ENCODE results near the gene CWC27. TPM values are rescaled to one million over a fixed set of nuclear protein-coding genes. Genes with fewer than 3 reads are reported as not detected.

The CWC27 gene
- total RNA-seq, 1 experiment from 2014 or later: 32.9 TPM

DNA sequence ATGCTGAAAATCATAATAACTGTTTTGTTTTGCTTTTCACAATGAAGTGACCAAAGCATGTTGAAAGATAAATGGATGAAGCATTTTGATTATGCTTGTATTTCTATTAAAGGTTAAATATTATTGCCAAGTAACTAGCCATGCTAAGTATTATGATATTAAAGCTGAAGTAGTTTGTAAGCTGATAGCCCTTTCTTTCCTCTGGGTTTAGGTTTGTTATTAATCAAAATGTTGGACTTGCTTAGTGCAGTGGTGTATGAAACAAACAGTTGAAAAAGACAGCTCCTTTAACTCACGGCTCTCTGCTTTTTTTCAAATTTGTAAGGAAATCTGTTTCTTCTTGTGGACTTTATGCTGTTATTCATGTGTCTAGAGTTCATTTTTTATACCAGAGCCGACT lies 246.0 kb downstream of the CWC27 start:
- Mint-ChIP-seq H3K9me3 (ENCODE audit: unreplicated experiment) (no peaks in the 10 kb centered on the region), H3K27ac (ENCODE audit: unreplicated experiment) (no peak overlapping the region), H3K4me3 (ENCODE audit: unreplicated experiment) (no peak overlapping the region), H3K36me3 (ENCODE audit: insufficient read depth, unreplicated experiment) (no peaks in the 10 kb centered on the region), H3K4me1 (ENCODE audit: low read depth, unreplicated experiment) (no peaks in the 10 kb centered on the region), H3K27me3 (ENCODE audit: insufficient read depth, unreplicated experiment) (no peaks in the 10 kb centered on the region)
- CTCF ChIA-PET: no interaction called here
- no peaks in the 10 kb centered on the region for H3K27me3 ChIP-seq (replicated peaks; ENCODE audit: control insufficient read depth, insufficient read depth, low read length)
- intact Hi-C loops (cut with micrococcal nuclease; ENCODE audit: unreplicated experiment): no loop called here
- H3K4me3 ChIP-seq (ENCODE audit: low read depth, low read length): no peak overlapping the region
- TF ChIP-seq, protein P1, sequence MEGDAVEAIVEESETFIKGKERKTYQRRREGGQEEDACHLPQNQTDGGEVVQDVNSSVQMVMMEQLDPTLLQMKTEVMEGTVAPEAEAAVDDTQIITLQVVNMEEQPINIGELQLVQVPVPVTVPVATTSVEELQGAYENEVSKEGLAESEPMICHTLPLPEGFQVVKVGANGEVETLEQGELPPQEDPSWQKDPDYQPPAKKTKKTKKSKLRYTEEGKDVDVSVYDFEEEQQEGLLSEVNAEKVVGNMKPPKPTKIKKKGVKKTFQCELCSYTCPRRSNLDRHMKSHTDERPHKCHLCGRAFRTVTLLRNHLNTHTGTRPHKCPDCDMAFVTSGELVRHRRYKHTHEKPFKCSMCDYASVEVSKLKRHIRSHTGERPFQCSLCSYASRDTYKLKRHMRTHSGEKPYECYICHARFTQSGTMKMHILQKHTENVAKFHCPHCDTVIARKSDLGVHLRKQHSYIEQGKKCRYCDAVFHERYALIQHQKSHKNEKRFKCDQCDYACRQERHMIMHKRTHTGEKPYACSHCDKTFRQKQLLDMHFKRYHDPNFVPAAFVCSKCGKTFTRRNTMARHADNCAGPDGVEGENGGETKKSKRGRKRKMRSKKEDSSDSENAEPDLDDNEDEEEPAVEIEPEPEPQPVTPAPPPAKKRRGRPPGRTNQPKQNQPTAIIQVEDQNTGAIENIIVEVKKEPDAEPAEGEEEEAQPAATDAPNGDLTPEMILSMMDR (IDR thresholded peaks at IDR 0.05; ENCODE audit: insufficient read depth in 1 of 2, low read depth in 1 of 2, low read length in 1 of 2, severe bottlenecking in 1 of 2, unreplicated experiment in 1 of 2): no peak
- H3K4me1 ChIP-seq: no peaks in the 10 kb centered on the region
- no peaks in the 10 kb centered on the region; the same call in 1 of the 2 replicates for H3K36me3 ChIP-seq (ENCODE audit: control insufficient read depth, insufficient read depth, low read length)
- H3K9me3 ChIP-seq: no peaks in the 10 kb centered on the region
- POLR2A ChIA-PET: no interaction called here
- no peak for DNase-seq
- BruUV-seq (replicated peaks): no TSS peak

DNA sequence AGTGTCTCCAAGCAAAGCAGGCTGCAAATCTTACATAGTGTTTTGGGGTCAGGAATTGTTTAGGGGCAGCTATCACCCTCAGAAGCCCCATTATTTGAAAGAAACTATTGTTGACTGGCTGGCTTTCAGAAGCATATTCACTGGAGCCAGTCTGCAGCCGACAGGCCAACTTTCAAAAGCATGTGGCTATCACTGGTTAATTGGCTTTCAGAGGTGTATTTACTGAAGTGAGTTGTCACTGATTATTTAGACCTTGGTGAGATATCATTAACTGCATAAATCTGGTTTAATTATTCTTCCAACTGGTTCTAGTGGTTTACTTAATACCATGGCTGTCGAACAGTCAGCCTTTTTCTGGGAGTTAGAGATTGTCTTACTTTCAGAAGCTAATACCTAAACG lies 247.0 kb downstream of the CWC27 start:
- intact Hi-C loops (cut with micrococcal nuclease; ENCODE audit: unreplicated experiment): no loop called here
- Mint-ChIP-seq H3K4me3 (ENCODE audit: unreplicated experiment) (no peak overlapping the region), H3K27me3 (ENCODE audit: insufficient read depth, unreplicated experiment) (no peaks in the 10 kb centered on the region), H3K36me3 (ENCODE audit: insufficient read depth, unreplicated experiment) (no peaks in the 10 kb centered on the region), H3K9me3 (ENCODE audit: unreplicated experiment) (no peaks in the 10 kb centered on the region), H3K4me1 (ENCODE audit: low read depth, unreplicated experiment) (no peaks in the 10 kb centered on the region), H3K27ac (ENCODE audit: unreplicated experiment) (no peak overlapping the region)
- BruUV-seq (replicated peaks): no TSS peak
- ChIA-PET CTCF (no interaction called here), POLR2A (no interaction called here)
- H3K4me1 ChIP-seq: no peaks in the 10 kb centered on the region
- TF ChIP-seq, protein P1 (IDR thresholded peaks at IDR 0.05; ENCODE audit: insufficient read depth in 1 of 2, low read depth in 1 of 2, low read length in 1 of 2, severe bottlenecking in 1 of 2, unreplicated experiment in 1 of 2): no peak
- H3K4me3 ChIP-seq (ENCODE audit: low read depth, low read length): no peak overlapping the region
- H3K36me3 ChIP-seq (ENCODE audit: control insufficient read depth, insufficient read depth, low read length): no peaks in the 10 kb centered on the region; the same call in 1 of the 2 replicates
- H3K9me3 ChIP-seq: no peaks in the 10 kb centered on the region
- DNase-seq: no peak
- H3K27me3 ChIP-seq (replicated peaks; ENCODE audit: control insufficient read depth, insufficient read depth, low read length): no peaks in the 10 kb centered on the region

DNA sequence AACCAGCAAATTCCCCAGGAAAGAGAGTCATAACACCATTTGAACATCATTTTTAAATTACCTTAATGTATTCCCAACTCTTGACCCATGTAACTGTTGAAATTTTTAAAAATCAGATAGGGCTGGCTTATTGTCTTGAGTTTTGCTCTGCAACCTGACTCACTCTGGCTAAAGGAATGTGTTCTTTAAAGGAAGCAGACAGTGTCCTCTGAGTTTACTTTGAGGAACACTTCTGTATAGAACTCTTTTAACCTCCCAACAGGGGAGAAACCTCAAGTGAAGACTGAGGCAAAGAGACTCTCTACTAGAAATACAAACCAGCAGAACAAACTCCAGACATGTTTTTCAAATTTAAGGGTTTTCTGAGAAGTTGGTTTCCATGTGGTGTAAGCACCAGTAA lies 248.9 kb downstream of the CWC27 start:
- no peak overlapping the region for H3K27ac Mint-ChIP-seq (ENCODE audit: unreplicated experiment)
- ChIA-PET CTCF (no interaction called here), POLR2A (no interaction called here)
- H3K27me3 ChIP-seq (replicated peaks; ENCODE audit: control insufficient read depth, insufficient read depth, low read length): no peaks in the 10 kb centered on the region
- BruUV-seq (replicated peaks): no TSS peak
- intact Hi-C loops (cut with micrococcal nuclease; ENCODE audit: unreplicated experiment): no loop called here
- H3K36me3 Mint-ChIP-seq (ENCODE audit: insufficient read depth, unreplicated experiment): no peaks in the 10 kb centered on the region
- H3K4me1 ChIP-seq: no peaks in the 10 kb centered on the region
- no peaks in the 10 kb centered on the region; the same call in 1 of the 2 replicates for H3K36me3 ChIP-seq (ENCODE audit: control insufficient read depth, insufficient read depth, low read length)
- TF ChIP-seq, protein P1 (IDR thresholded peaks at IDR 0.05; ENCODE audit: insufficient read depth in 1 of 2, low read depth in 1 of 2, low read length in 1 of 2, severe bottlenecking in 1 of 2, unreplicated experiment in 1 of 2): no peak
- no peak for DNase-seq
- no peak overlapping the region for H3K4me3 ChIP-seq (ENCODE audit: low read depth, low read length)
- H3K4me1 Mint-ChIP-seq (ENCODE audit: low read depth, unreplicated experiment): no peaks in the 10 kb centered on the region
- H3K27me3 Mint-ChIP-seq (ENCODE audit: insufficient read depth, unreplicated experiment): no peaks in the 10 kb centered on the region
- no peaks in the 10 kb centered on the region for H3K9me3 Mint-ChIP-seq (ENCODE audit: unreplicated experiment)
- no peaks in the 10 kb centered on the region for H3K9me3 ChIP-seq
- H3K4me3 Mint-ChIP-seq (ENCODE audit: unreplicated experiment): no peak overlapping the region
